T follicular helper cell (primary cell): ENCODE results near the gene ASPM.
A peak's percentile ranks its signal among the peaks of the same experiment; 100 is the strongest.

ENCODE experiments used
- DNase-seq: peaks from one replicate; pipeline ENCODE4 v3.0.0-alpha.2; 2020; ENCODE audit warnings: low read depth
- total RNA-seq, 2 experiments: gene quantifications; one replicate each; lab custom pipeline; 2026; lab: John Stamatoyannopoulos, UW

Gene ASPM
- total RNA-seq, result 0.87 to 1.4 reads per million in 2 experiments

GRCh38 chr1:197146101-197147095 lies at the start of gene ASPM:
ASPM (minus strand) TSS chr1:197146669; CDS start chr1:197146437, 232 bp downstream.
- peak; percentile 92 for DNase-seq

GRCh38 chr1:197195100-197195499 lies 48.6 kb upstream of the ASPM start:
- no peak for DNase-seq

- DNase-seq, result no peak
Measured at GRCh38 chr1:197184190-197184589, 37.7 kb upstream of the ASPM start.

GRCh38 chr1:197183195-197183748 lies 36.8 kb upstream of the ASPM start:
- DNase-seq, result no peak

- no peak for DNase-seq
Measured at GRCh38 chr1:197182716-197183115, 36.2 kb upstream of the ASPM start.

GRCh38 chr1:197181982-197182381 lies 35.5 kb upstream of the ASPM start:
- no peak for DNase-seq

- DNase-seq, result no peak
Measured at GRCh38 chr1:197180252-197180878, 33.9 kb upstream of the ASPM start.

- DNase-seq, result no peak
Measured at GRCh38 chr1:197178998-197179397, 32.5 kb upstream of the ASPM start.

GRCh38 chr1:197174818-197175217 lies 28.3 kb upstream of the ASPM start:
- no peak for DNase-seq

- no peak for DNase-seq
Measured at GRCh38 chr1:197173571-197174507, 27.4 kb upstream of the ASPM start.

GRCh38 chr1:197171531-197171930 lies 25.1 kb upstream of the ASPM start:
- no peak for DNase-seq

GRCh38 chr1:197170538-197170937 lies 24.1 kb upstream of the ASPM start:
- DNase-seq, result no peak

GRCh38 chr1:197159461-197159860 lies 13.0 kb upstream of the ASPM start:
- no peak for DNase-seq

GRCh38 chr1:197156692-197157091 lies 10.2 kb upstream of the ASPM start:
- DNase-seq, result no peak

GRCh38 chr1:197152662-197153061 lies 6.2 kb upstream of the ASPM start:
- DNase-seq, result no peak

GRCh38 chr1:197151185-197151584 lies 4.7 kb upstream of the ASPM start:
- no peak for DNase-seq

- DNase-seq, result no peak
Measured at GRCh38 chr1:197150336-197151005, 4.0 kb upstream of the ASPM start.

GRCh38 chr1:197149340-197149739 lies 2.9 kb upstream of the ASPM start:
- no peak for DNase-seq

- no peak for DNase-seq
Measured at GRCh38 chr1:197145446-197146024, 934 bp downstream of the ASPM start.

GRCh38 chr1:197144570-197145325 lies 1.7 kb downstream of the ASPM start:
- no peak for DNase-seq
